GM18498 (cell line): ENCODE data around the gene TLCD1.

Source experiments
- ATAC-seq: cut with Tn5 transposase; IDR thresholded peaks from one replicate; pipeline ENCODE4 v1.9.1; 2021; ENCODE audit warnings: mild to moderate bottlenecking, moderate library complexity; ENCODE audit not compliant: unreplicated experiment

Gene TLCD1

GRCh38 chr17:28726226-28726626 lies at the start of gene TLCD1:
TSS of gene TLCD1 (minus strand) at chr17:28726233. CDS start at chr17:28726097, 136 bp downstream.
- ATAC-seq, result peak; percentile 15

GRCh38 chr17:28774206-28774605 lies 48.2 kb upstream of the TLCD1 start:
- ATAC-seq, result no peak

GRCh38 chr17:28773736-28774135 lies 47.7 kb upstream of the TLCD1 start:
- no peak for ATAC-seq

GRCh38 chr17:28765038-28765437 lies 39.0 kb upstream of the TLCD1 start:
- ATAC-seq, result no peak

- peak; percentile 37 for ATAC-seq
Observed at GRCh38 chr17:28763804-28764266, 37.8 kb upstream of the TLCD1 start.

GRCh38 chr17:28763137-28763799 lies 37.2 kb upstream of the TLCD1 start:
- peak; percentile 69 for ATAC-seq

GRCh38 chr17:28760601-28761562 lies 34.8 kb upstream of the TLCD1 start:
- ATAC-seq, result no peak

GRCh38 chr17:28759256-28759865 lies 33.3 kb upstream of the TLCD1 start:
- ATAC-seq, result no peak

GRCh38 chr17:28758411-28759121 lies 32.5 kb upstream of the TLCD1 start:
- ATAC-seq, result no peak

- no peak for ATAC-seq
Observed at GRCh38 chr17:28756049-28756804, 30.2 kb upstream of the TLCD1 start.

- ATAC-seq, result no peak
Observed at GRCh38 chr17:28755486-28755885, 29.5 kb upstream of the TLCD1 start.

GRCh38 chr17:28751600-28752366 lies 25.8 kb upstream of the TLCD1 start:
- ATAC-seq, result no peak

GRCh38 chr17:28750178-28751047 lies 24.4 kb upstream of the TLCD1 start:
- ATAC-seq, result peak; percentile 59

- no peak for ATAC-seq
Observed at GRCh38 chr17:28749516-28750177, 23.6 kb upstream of the TLCD1 start.

- no peak for ATAC-seq
Observed at GRCh38 chr17:28748852-28749515, 23.0 kb upstream of the TLCD1 start.

GRCh38 chr17:28747801-28748750 lies 22.0 kb upstream of the TLCD1 start:
- ATAC-seq, result no peak
